Trophoblast cell (in vitro differentiated cells and primary cell): ENCODE measurements around the gene SREBF1.

Source experiments
- DNase-seq, 2 donors: peaks; one replicate each; pipeline ENCODE4 v3.0.0-alpha.2; 2016
- H2AFZ ChIP-seq: 2 replicates; pipeline ENCODE4 v1.6.1; 2013; ENCODE audit warnings: low read length, moderate library complexity, mild to moderate bottlenecking; ENCODE audit not compliant: insufficient read depth, poor library complexity
- H2AK5ac ChIP-seq: 2 replicates; pipeline ENCODE4 v1.6.1; 2013; ENCODE audit warnings: mild to moderate bottlenecking, low read length
- H2BK120ac ChIP-seq: 2 replicates; pipeline ENCODE4 v1.6.1; 2013; ENCODE audit warnings: low read length, mild to moderate bottlenecking, moderate library complexity; ENCODE audit not compliant: insufficient read depth, poor library complexity
- H2BK12ac ChIP-seq: 2 replicates; pipeline ENCODE4 v1.6.1; 2013; ENCODE audit warnings: mild to moderate bottlenecking, low read length, moderate library complexity
- H2BK5ac ChIP-seq: 2 replicates; pipeline ENCODE4 v1.6.1; 2013; ENCODE audit warnings: low read length, low read depth, moderate library complexity, mild to moderate bottlenecking; ENCODE audit not compliant: poor library complexity
- H3K14ac ChIP-seq: 2 replicates; pipeline ENCODE4 v1.6.1; 2013; ENCODE audit warnings: mild to moderate bottlenecking, low read length
- H3K18ac ChIP-seq: 2 replicates; pipeline ENCODE4 v1.6.1; 2013; ENCODE audit warnings: mild to moderate bottlenecking, low read length
- H3K23ac ChIP-seq: 2 replicates; pipeline ENCODE4 v1.6.1; 2013; ENCODE audit warnings: low read length
- H3K27ac ChIP-seq: 2 replicates; pipeline ENCODE4 v1.5.1; 2013; ENCODE audit warnings: low read depth, mild to moderate bottlenecking, inconsistent platforms, low read length, moderate library complexity
- H3K27me3 ChIP-seq: 2 replicates; pipeline ENCODE4 v1.6.1; 2013; ENCODE audit warnings: inconsistent platforms, mild to moderate bottlenecking, low read length, moderate library complexity; ENCODE audit not compliant: insufficient read depth
- H3K36me3 ChIP-seq, 2 experiments: 1 replicate in 1 of 2; 2 replicates in 1 of 2; pipeline ENCODE4 v1.6.1; 2013; ENCODE audit warnings: low read length in 2 of 2, mild to moderate bottlenecking in 2 of 2, moderate library complexity in 1 of 2; ENCODE audit not compliant: insufficient read depth in 2 of 2, control insufficient read depth in 1 of 2
- H3K4ac ChIP-seq: 2 replicates; pipeline ENCODE4 v1.6.1; 2013; ENCODE audit warnings: low read depth, mild to moderate bottlenecking, low read length, moderate library complexity
- H3K4me1 ChIP-seq, 2 experiments: 1 replicate in 1 of 2; 2 replicates in 1 of 2; pipeline ENCODE4 v1.6.1; 2013; ENCODE audit warnings: low read length in 2 of 2, mild to moderate bottlenecking in 2 of 2, moderate library complexity in 1 of 2; ENCODE audit not compliant: insufficient read depth in 2 of 2, control insufficient read depth in 1 of 2
- H3K4me2 ChIP-seq: 2 replicates; pipeline ENCODE4 v1.6.1; 2013; ENCODE audit warnings: inconsistent platforms, mild to moderate bottlenecking, low read length, moderate library complexity
- H3K4me3 ChIP-seq: 2 replicates; pipeline ENCODE4 v1.5.1; 2013; ENCODE audit warnings: mild to moderate bottlenecking, low read depth, low read length, inconsistent platforms
- H3K79me1 ChIP-seq: one replicate; pipeline ENCODE4 v1.6.1; 2013; ENCODE audit warnings: low read length
- H3K79me2 ChIP-seq: 2 replicates; pipeline ENCODE4 v1.6.1; 2013; ENCODE audit warnings: low read length, mild to moderate bottlenecking; ENCODE audit not compliant: control insufficient read depth, insufficient read depth, poor library complexity
- H3K9ac ChIP-seq: 2 replicates; pipeline ENCODE4 v1.6.1; 2013; ENCODE audit warnings: mild to moderate bottlenecking, low read length
- H3K9me3 ChIP-seq: 2 replicates; pipeline ENCODE4 v1.6.1; 2013; ENCODE audit warnings: low read depth, mild to moderate bottlenecking, control low read depth, inconsistent platforms, low read length; ENCODE audit not compliant: insufficient read depth
- H4K12ac ChIP-seq: 2 replicates; pipeline ENCODE4 v1.6.1; 2013; ENCODE audit warnings: low read depth, mild to moderate bottlenecking, low read length, moderate library complexity
- H4K8ac ChIP-seq: 2 replicates; pipeline ENCODE4 v1.6.1; 2013; ENCODE audit warnings: low read depth, mild to moderate bottlenecking, low read length, moderate library complexity
- H4K91ac ChIP-seq: one replicate; pipeline ENCODE4 v1.6.1; 2013; ENCODE audit warnings: low read depth, mild to moderate bottlenecking, low read length, moderate library complexity
- WGBS: extraction: QIAGEN DNeasy Blood & Tissue Kit; methylation state at CpG from one replicate; pipeline ENCODE4 v1.1.7; 2013; ENCODE audit warnings: missing lambda C conversion rate; ENCODE audit not compliant: insufficient read length, insufficient coverage; ENCODE audit errors: extremely low coverage; 5-methylcytosine and 5-hydroxymethylcytosine counted together

SREBF1 gene

GRCh38 chr17:17832032-17832363 lies 4.8 kb downstream of the SREBF1 start:
- peak overlapping the region; percentile 22 for H3K27ac ChIP-seq
- H4K8ac ChIP-seq: no peak overlapping the region
- peaks cover 15% of the 10 kb centered on the region for H3K79me1 ChIP-seq
- no peak overlapping the region for H4K12ac ChIP-seq
- peak overlapping the region; percentile 8 for H3K4me2 ChIP-seq
- H3K4me3 ChIP-seq: no peak overlapping the region
- no peaks in the 10 kb centered on the region for H3K9me3 ChIP-seq
- no peak overlapping the region for H3K9ac ChIP-seq
- H3K18ac ChIP-seq: no peak overlapping the region
- H2BK5ac ChIP-seq: no peak overlapping the region
- H2AK5ac ChIP-seq: no peak overlapping the region
- WGBS: no CpG with 5 or more reads among the region's 2 CpGs
- H2BK120ac ChIP-seq: no peak overlapping the region
- H3K14ac ChIP-seq: peak overlapping the region; percentile 19
- H4K91ac ChIP-seq: peak overlapping the region; percentile 20
- H3K27me3 ChIP-seq: no peaks in the 10 kb centered on the region
- no peak overlapping the region for H2BK12ac ChIP-seq
- peaks cover 26 to 31% of the 10 kb centered on the region in 2 experiments for H3K4me1 ChIP-seq
- peaks cover 31% of the 10 kb centered on the region for H3K79me2 ChIP-seq
- peak overlapping the region; percentile 4 for H3K4ac ChIP-seq
- DNase-seq: no peak
- peaks cover 20 to 25% of the 10 kb centered on the region in 2 experiments for H3K36me3 ChIP-seq
- H3K23ac ChIP-seq: no peak overlapping the region
- H2AFZ ChIP-seq: no peak overlapping the region

- H2AK5ac ChIP-seq: no peak overlapping the region
- no CpG with 5 or more reads among the region's 12 CpGs for WGBS
- peak overlapping the region; percentile 37 for H3K4ac ChIP-seq
- H3K4me2 ChIP-seq: peak overlapping the region; percentile 8
- no peak overlapping the region for H3K9ac ChIP-seq
- no peak overlapping the region for H2BK5ac ChIP-seq
- H3K9me3 ChIP-seq: no peaks in the 10 kb centered on the region
- no peak overlapping the region for H4K12ac ChIP-seq
- no peak overlapping the region for H4K8ac ChIP-seq
- H3K14ac ChIP-seq: peak overlapping the region; percentile 9
- no peak overlapping the region for H4K91ac ChIP-seq
- H3K18ac ChIP-seq: peak overlapping the region; percentile 0
- H3K4me1 ChIP-seq: peaks cover 25 to 33% of the 10 kb centered on the region in 2 experiments
- no peak for DNase-seq
- no peaks in the 10 kb centered on the region for H3K27me3 ChIP-seq
- H3K36me3 ChIP-seq: peaks cover 25 to 28% of the 10 kb centered on the region in 2 experiments
- H3K27ac ChIP-seq: peak overlapping the region; percentile 49
- H2AFZ ChIP-seq: no peak overlapping the region
- no peak overlapping the region for H2BK120ac ChIP-seq
- peaks cover 28% of the 10 kb centered on the region for H3K79me2 ChIP-seq
- no peak overlapping the region for H2BK12ac ChIP-seq
- H3K23ac ChIP-seq: no peak overlapping the region
- no peak overlapping the region for H3K4me3 ChIP-seq
- H3K79me1 ChIP-seq: peaks cover 10% of the 10 kb centered on the region
Observed at GRCh38 chr17:17831208-17832031, 5.4 kb downstream of the SREBF1 start.

- no peak overlapping the region for H3K9ac ChIP-seq
- H3K18ac ChIP-seq: peak overlapping the region; percentile 0
- no peak overlapping the region for H2AFZ ChIP-seq
- no peak overlapping the region for H3K4me2 ChIP-seq
- H3K4me3 ChIP-seq: no peak overlapping the region
- no peak overlapping the region for H2BK120ac ChIP-seq
- no peak overlapping the region for H4K91ac ChIP-seq
- H4K12ac ChIP-seq: no peak overlapping the region
- no peak overlapping the region for H4K8ac ChIP-seq
- H3K14ac ChIP-seq: no peak overlapping the region
- no peak overlapping the region for H2AK5ac ChIP-seq
- H3K4ac ChIP-seq: peak overlapping the region; percentile 37
- no peaks in the 10 kb centered on the region for H3K9me3 ChIP-seq
- DNase-seq: no peak
- H3K27me3 ChIP-seq: no peaks in the 10 kb centered on the region
- H3K4me1 ChIP-seq: peaks cover 31 to 34% of the 10 kb centered on the region in 2 experiments
- H3K79me1 ChIP-seq: peaks cover 5% of the 10 kb centered on the region
- H3K36me3 ChIP-seq: peaks cover 26 to 28% of the 10 kb centered on the region in 2 experiments
- H3K79me2 ChIP-seq: peaks cover 23% of the 10 kb centered on the region
- no peak overlapping the region for H2BK12ac ChIP-seq
- no peak overlapping the region for H3K23ac ChIP-seq
- H2BK5ac ChIP-seq: no peak overlapping the region
- WGBS: no CpG with 5 or more reads among the region's 6 CpGs
- H3K27ac ChIP-seq: peak overlapping the region; percentile 49
Observed at GRCh38 chr17:17830740-17831207, 6.0 kb downstream of the SREBF1 start.

GRCh38 chr17:17830269-17830567 lies 6.6 kb downstream of the SREBF1 start:
- no peak overlapping the region for H3K4me2 ChIP-seq
- H3K27ac ChIP-seq: no peak overlapping the region
- H3K9ac ChIP-seq: no peak overlapping the region
- H4K8ac ChIP-seq: no peak overlapping the region
- no peak overlapping the region for H3K23ac ChIP-seq
- H3K79me1 ChIP-seq: peaks cover 3% of the 10 kb centered on the region
- no peak overlapping the region for H4K91ac ChIP-seq
- WGBS: no CpG with 5 or more reads among the region's 2 CpGs
- peak overlapping the region; percentile 38 for H3K4ac ChIP-seq
- peaks cover 25 to 26% of the 10 kb centered on the region in 2 experiments for H3K36me3 ChIP-seq
- no peak overlapping the region for H2BK120ac ChIP-seq
- peaks cover 27 to 32% of the 10 kb centered on the region in 2 experiments for H3K4me1 ChIP-seq
- no peaks in the 10 kb centered on the region for H3K9me3 ChIP-seq
- H3K18ac ChIP-seq: no peak overlapping the region
- H2BK12ac ChIP-seq: no peak overlapping the region
- no peaks in the 10 kb centered on the region for H3K27me3 ChIP-seq
- H2AK5ac ChIP-seq: no peak overlapping the region
- H3K79me2 ChIP-seq: peaks cover 18% of the 10 kb centered on the region
- H4K12ac ChIP-seq: no peak overlapping the region
- H3K14ac ChIP-seq: no peak overlapping the region
- H2AFZ ChIP-seq: no peak overlapping the region
- DNase-seq: no peak
- H3K4me3 ChIP-seq: no peak overlapping the region
- H2BK5ac ChIP-seq: no peak overlapping the region
